SK-N-SH (cell line): Measurements from ENCODE around the gene MXRA5. TPM values are rescaled to one million over a fixed set of nuclear protein-coding genes. Genes with fewer than 3 reads are reported as not detected.

ENCODE experiments used
- CTCF ChIA-PET: fragments of 300-600, 350-600 bp; formaldehyde crosslinking; extraction: SDS; loops from one replicate; lab custom pipeline; 2021; lab: Yijun Ruan, JAX
- POLR2A ChIA-PET: fragments of 350-600 bp; sonication (Branson Sonifier 250); formaldehyde crosslinking; extraction: SDS; loops from one replicate; lab custom pipeline; 2020; ENCODE audit warnings: antibody characterized with exemption, inconsistent platforms; lab: Yijun Ruan, JAX
- DNase-seq: peaks from one replicate; pipeline ENCODE4 v3.0.0; 2012
- H2AFZ ChIP-seq: fragments of 200-600 bp; sonication (generic); 2 replicates; pipeline ENCODE4 v1.8.1; 2016; ENCODE audit warnings: antibody characterized with exemption, mild to moderate bottlenecking, low read depth
- H3F3A ChIP-seq: fragments of 200-600 bp; sonication (generic); replicated peaks from 2 replicates; pipeline ENCODE3; 2016; ENCODE audit warnings: antibody characterized with exemption, mild to moderate bottlenecking; ENCODE audit not compliant: insufficient read depth
- H3K27ac ChIP-seq, 2 experiments: fragments of 200-500 bp in 1 of 2; fragments of 200-600 bp in 1 of 2; sonication (Bioruptor generic) in 1 of 2; sonication (generic), shearing (Covaris generic) in 1 of 2; 2 replicates each; pipeline versions ENCODE4 v1.5.1 to v1.6.1; 2014 to 2016; ENCODE audit warnings: low read depth in 2 of 2, inconsistent platforms in 1 of 2, low read length in 1 of 2, mild to moderate bottlenecking in 1 of 2, mixed read lengths in 1 of 2
- H3K27me3 ChIP-seq: fragments of 200-600 bp; sonication (generic), shearing (Covaris generic); 2 replicates; pipeline ENCODE4 v1.6.1; 2016; ENCODE audit warnings: mixed run types; ENCODE audit not compliant: insufficient read depth
- H3K36me3 ChIP-seq, 2 experiments: fragments of 200-500 bp in 1 of 2; fragments of 200-600 bp in 1 of 2; sonication (Bioruptor generic) in 1 of 2; sonication (generic) in 1 of 2; replicated peaks in 1 of 2; 2 replicates each; pipeline versions ENCODE3 to v1.5.1; 2014 to 2016; ENCODE audit warnings: low read length in 1 of 2, mild to moderate bottlenecking in 1 of 2; ENCODE audit not compliant: insufficient read depth in 2 of 2, control insufficient read depth in 1 of 2
- H3K4me1 ChIP-seq, 2 experiments: fragments of 200-500 bp in 1 of 2; fragments of 200-600 bp in 1 of 2; sonication (Bioruptor generic) in 1 of 2; sonication (generic), shearing (Covaris generic) in 1 of 2; 2 replicates each; pipeline versions ENCODE4 v1.5.1 to v1.6.1; 2014 to 2016; ENCODE audit warnings: low read depth in 1 of 2, low read length in 1 of 2, mixed run types in 1 of 2; ENCODE audit not compliant: insufficient read depth in 2 of 2, control insufficient read depth in 1 of 2
- H3K4me2 ChIP-seq: fragments of 200-600 bp; sonication (generic), shearing (Covaris generic); 2 replicates; pipeline ENCODE4 v1.6.1; 2017; ENCODE audit warnings: mixed run types
- H3K4me3 ChIP-seq, 2 experiments: fragments of 200-500 bp in 1 of 2; fragments of 200-600 bp in 1 of 2; sonication (Bioruptor generic) in 1 of 2; sonication (generic), shearing (Covaris generic) in 1 of 2; 2 replicates each; pipeline versions ENCODE4 v1.5.1 to v1.8.1; 2014 to 2016; ENCODE audit warnings: low read depth in 2 of 2, inconsistent platforms in 1 of 2, low read length in 1 of 2, mild to moderate bottlenecking in 1 of 2, mixed read lengths in 1 of 2, moderate library complexity in 1 of 2
- H3K79me2 ChIP-seq: fragments of 200-600 bp; sonication (generic); 2 replicates; pipeline ENCODE4 v1.8.1; 2017; ENCODE audit warnings: mild to moderate bottlenecking; ENCODE audit not compliant: insufficient read depth
- H3K9ac ChIP-seq: fragments of 200-600 bp; sonication (generic); 2 replicates; pipeline ENCODE4 v1.6.1; 2017; ENCODE audit warnings: mixed run types
- H3K9me2 ChIP-seq: fragments of 200-600 bp; sonication (generic); 2 replicates; pipeline ENCODE4 v1.6.1; 2017; ENCODE audit warnings: mixed run types
- H3K9me3 ChIP-seq: fragments of 200-600 bp; sonication (generic); 2 replicates; pipeline ENCODE4 v1.6.1; 2017; ENCODE audit warnings: mixed run types, mild to moderate bottlenecking, moderate library complexity
- H4K20me1 ChIP-seq: fragments of 200-600 bp; sonication (generic); 2 replicates; pipeline ENCODE4 v1.6.1; 2017; ENCODE audit warnings: mild to moderate bottlenecking, mixed run types; ENCODE audit not compliant: insufficient read depth
- ELF1 ChIP-seq: IDR thresholded peaks from 2 replicates; pipeline ENCODE4 v1.4.0; 2012
- EZH2phosphoT487 ChIP-seq: fragments of 200-600 bp; sonication (generic); IDR thresholded peaks from 2 replicates; pipeline ENCODE4 v1.6.1; 2017; ENCODE audit warnings: low read depth, mixed run types, mild to moderate bottlenecking, antibody characterized with exemption, moderate library complexity, borderline replicate concordance
- FOSL2 ChIP-seq: IDR thresholded peaks from 2 replicates; pipeline ENCODE4 v1.4.0; 2012; ENCODE audit warnings: low read depth, mild to moderate bottlenecking, moderate library complexity, borderline replicate concordance
- FOXJ3 ChIP-seq: sonication (generic); formaldehyde crosslinking; IDR thresholded peaks from 2 replicates; pipeline ENCODE4 v1.5.1; 2020; ENCODE audit warnings: mild to moderate bottlenecking, missing genetic modification reagents
- GATA2 ChIP-seq: sonication (generic); formaldehyde crosslinking; IDR thresholded peaks from 2 replicates; pipeline ENCODE4 v1.5.0; 2020; ENCODE audit warnings: mild to moderate bottlenecking, missing genetic modification reagents
- JUND ChIP-seq: IDR thresholded peaks from 2 replicates; pipeline ENCODE4 v1.4.0; 2012
- MXI1 ChIP-seq: IDR thresholded peaks from 2 replicates; pipeline ENCODE4 v1.6.1; 2012; ENCODE audit warnings: mild to moderate bottlenecking, low read depth, low read length, improper control_type of control experiment
- PBX3 ChIP-seq: IDR thresholded peaks from 2 replicates; pipeline ENCODE4; 2012
- POLR2AphosphoS5 ChIP-seq: IDR thresholded peaks from 2 replicates; pipeline ENCODE4 v1.6.1; 2012; ENCODE audit warnings: low read depth, low read length
- RXRA ChIP-seq: IDR thresholded peaks from 2 replicates; pipeline ENCODE4 v1.4.0; 2012; ENCODE audit warnings: low read depth, mild to moderate bottlenecking, borderline replicate concordance
- SIN3A ChIP-seq: IDR thresholded peaks from 2 replicates; pipeline ENCODE4 v1.6.1; 2012; ENCODE audit warnings: low read depth, mild to moderate bottlenecking, low read length, moderate library complexity, borderline replicate concordance
- ZBTB33 ChIP-seq: IDR thresholded peaks from 2 replicates; pipeline ENCODE4 v1.4.0; 2012; ENCODE audit warnings: low read depth, borderline replicate concordance
- WGBS: methylation state at CpG from one replicate; pipeline ENCODE4 v1.1.6; 2017; ENCODE audit warnings: low lambda C conversion rate; 5-methylcytosine and 5-hydroxymethylcytosine counted together
- polyA plus RNA-seq, 3 experiments: library from polyadenylated mRNA; depleted of rRNA; stranded (reverse); fragments of >200 nt; gene quantifications; 2 replicates each; pipeline ENCODE4 v1.2.3, GENCODE V29; 2012
- TF ChIP-seq, protein P1 (sequence below): IDR thresholded peaks from 2 replicates; pipeline ENCODE4 v1.6.1; 2012; ENCODE audit warnings: mild to moderate bottlenecking, low read depth, low read length, moderate library complexity

The MXRA5 gene
- polyA plus RNA-seq, 1 of the 3 experiments (the other 2 are of a cell fraction): 7.9 TPM

DNA sequence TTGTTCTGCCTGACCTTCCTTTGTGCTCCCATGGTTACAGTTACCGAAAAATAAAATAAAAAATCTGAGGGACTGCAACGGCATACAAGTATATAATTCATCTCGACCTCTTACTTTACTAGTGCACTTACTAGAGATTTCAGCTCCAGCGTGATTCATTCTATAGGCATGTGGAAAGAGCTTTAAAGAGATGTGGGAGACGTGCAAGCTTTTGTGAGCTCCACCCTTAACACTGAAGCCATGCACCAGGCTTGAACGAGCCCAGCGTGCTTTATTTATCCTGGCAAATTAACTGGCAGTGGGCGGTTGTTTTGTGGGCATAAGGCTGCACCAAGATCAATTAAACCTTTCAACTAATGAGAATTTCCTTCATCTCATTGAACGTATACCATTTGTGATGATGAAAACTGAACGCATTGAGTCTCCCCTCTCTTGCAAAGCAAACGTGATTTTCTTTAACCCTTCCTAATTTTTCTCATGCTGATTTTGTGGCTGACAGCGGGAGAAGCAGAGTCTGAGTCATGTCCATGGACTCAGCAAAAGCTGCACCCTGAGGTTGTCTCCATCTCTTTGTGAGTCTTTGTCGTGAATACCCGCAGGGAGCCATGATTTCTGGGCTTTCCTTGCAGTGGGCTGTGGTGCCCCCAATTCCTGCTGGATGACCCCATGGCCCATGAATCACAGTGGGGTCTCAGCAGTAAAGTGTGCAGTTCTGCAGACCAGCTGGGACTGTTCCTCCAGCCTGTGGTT is 60.1 kb downstream of the MXRA5 start:
- no peak for TF ChIP-seq FOXJ3 (CRISPR knock-in tag)
- TF ChIP-seq JUND: peak; percentile 26; the same call in 1 of the 2 replicates
- TF ChIP-seq EZH2phosphoT487: no peak
- TF ChIP-seq, protein P1, sequence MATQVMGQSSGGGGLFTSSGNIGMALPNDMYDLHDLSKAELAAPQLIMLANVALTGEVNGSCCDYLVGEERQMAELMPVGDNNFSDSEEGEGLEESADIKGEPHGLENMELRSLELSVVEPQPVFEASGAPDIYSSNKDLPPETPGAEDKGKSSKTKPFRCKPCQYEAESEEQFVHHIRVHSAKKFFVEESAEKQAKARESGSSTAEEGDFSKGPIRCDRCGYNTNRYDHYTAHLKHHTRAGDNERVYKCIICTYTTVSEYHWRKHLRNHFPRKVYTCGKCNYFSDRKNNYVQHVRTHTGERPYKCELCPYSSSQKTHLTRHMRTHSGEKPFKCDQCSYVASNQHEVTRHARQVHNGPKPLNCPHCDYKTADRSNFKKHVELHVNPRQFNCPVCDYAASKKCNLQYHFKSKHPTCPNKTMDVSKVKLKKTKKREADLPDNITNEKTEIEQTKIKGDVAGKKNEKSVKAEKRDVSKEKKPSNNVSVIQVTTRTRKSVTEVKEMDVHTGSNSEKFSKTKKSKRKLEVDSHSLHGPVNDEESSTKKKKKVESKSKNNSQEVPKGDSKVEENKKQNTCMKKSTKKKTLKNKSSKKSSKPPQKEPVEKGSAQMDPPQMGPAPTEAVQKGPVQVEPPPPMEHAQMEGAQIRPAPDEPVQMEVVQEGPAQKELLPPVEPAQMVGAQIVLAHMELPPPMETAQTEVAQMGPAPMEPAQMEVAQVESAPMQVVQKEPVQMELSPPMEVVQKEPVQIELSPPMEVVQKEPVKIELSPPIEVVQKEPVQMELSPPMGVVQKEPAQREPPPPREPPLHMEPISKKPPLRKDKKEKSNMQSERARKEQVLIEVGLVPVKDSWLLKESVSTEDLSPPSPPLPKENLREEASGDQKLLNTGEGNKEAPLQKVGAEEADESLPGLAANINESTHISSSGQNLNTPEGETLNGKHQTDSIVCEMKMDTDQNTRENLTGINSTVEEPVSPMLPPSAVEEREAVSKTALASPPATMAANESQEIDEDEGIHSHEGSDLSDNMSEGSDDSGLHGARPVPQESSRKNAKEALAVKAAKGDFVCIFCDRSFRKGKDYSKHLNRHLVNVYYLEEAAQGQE: no peak
- TF ChIP-seq GATA2: no peak
- TF ChIP-seq FOSL2: peak; percentile 11; the same call in 1 of the 2 replicates
- TF ChIP-seq, all 33 proteins: peak for 2
- Histone ChIP-seq H4K20me1 (no peaks in the 10 kb centered on the region), H3K9me3 (no peaks in the 10 kb centered on the region), H3K9ac (peak overlapping the region; percentile 55), H3K27ac (peak overlapping the region in 1 of 2 experiments; percentile 74; a peak in 2 of 4 replicates), H2AFZ (peak overlapping the region; percentile 51; the same call in 1 of the 2 replicates), H3K79me2 (no peaks in the 10 kb centered on the region), H3K9me2 (no peaks in the 10 kb centered on the region), H3K4me3 (peak overlapping the region in 1 of 2 experiments; percentile 46; a peak in 1 of 4 replicates), H3K36me3 (no peaks in the 10 kb centered on the region), H3K4me1 (no peaks in the 10 kb centered on the region), H3F3A (no peaks in the 10 kb centered on the region), H3K4me2 (peak overlapping the region; percentile 64), H3K27me3 (no peaks in the 10 kb centered on the region)
- 6% methylated on average over 14 of the region's 14 CpGs for WGBS
- ChIA-PET CTCF (interaction anchor here (1.3 kb wide), 1 partner anchor 16 kb away, joined by 4 read pairs; no protein-coding TSS in a partner anchor), POLR2A (no interaction called here)
- no peak for DNase-seq

GRCh38 chrX:3280706-3281105 is 65.7 kb downstream of the MXRA5 start:
- no peak overlapping the region for H3K27ac ChIP-seq
- no peaks in the 10 kb centered on the region for H3K36me3 ChIP-seq
- no peaks in the 10 kb centered on the region for H3K79me2 ChIP-seq
- H3K4me1 ChIP-seq: no peaks in the 10 kb centered on the region
- H3K9ac ChIP-seq: no peak overlapping the region
- DNase-seq: no peak
- WGBS: 13% methylated on average over 1 of the region's 1 CpG
- POLR2A ChIA-PET: no interaction called here
- H3K4me3 ChIP-seq: no peak overlapping the region
- no peaks in the 10 kb centered on the region for H3K9me3 ChIP-seq
- no peaks in the 10 kb centered on the region for H3K27me3 ChIP-seq
- no peak overlapping the region for H3K4me2 ChIP-seq
- no peaks in the 10 kb centered on the region for H3K9me2 ChIP-seq
- H3F3A ChIP-seq: no peaks in the 10 kb centered on the region
- no peaks in the 10 kb centered on the region for H4K20me1 ChIP-seq
- CTCF ChIA-PET: no interaction called here
- H2AFZ ChIP-seq: no peak overlapping the region
- TF ChIP-seq SIN3A (no peak), RXRA (no peak), MXI1 (no peak), POLR2AphosphoS5 (no peak), ZBTB33 (no peak), JUND (no peak), FOXJ3 (CRISPR knock-in tag) (no peak), PBX3 (no peak), FOSL2 (no peak), ELF1 (no peak)
- TF ChIP-seq, protein P1: no peak
